ENCODE measurements around the gene SMPX. TPM values are rescaled to one million over a fixed set of nuclear protein-coding genes. Genes with fewer than 3 reads are reported as not detected.

SMPX gene
- total RNA-seq, 4 donors from 2014 or later, result 79.1 to 797 (median 200) TPM

DNA sequence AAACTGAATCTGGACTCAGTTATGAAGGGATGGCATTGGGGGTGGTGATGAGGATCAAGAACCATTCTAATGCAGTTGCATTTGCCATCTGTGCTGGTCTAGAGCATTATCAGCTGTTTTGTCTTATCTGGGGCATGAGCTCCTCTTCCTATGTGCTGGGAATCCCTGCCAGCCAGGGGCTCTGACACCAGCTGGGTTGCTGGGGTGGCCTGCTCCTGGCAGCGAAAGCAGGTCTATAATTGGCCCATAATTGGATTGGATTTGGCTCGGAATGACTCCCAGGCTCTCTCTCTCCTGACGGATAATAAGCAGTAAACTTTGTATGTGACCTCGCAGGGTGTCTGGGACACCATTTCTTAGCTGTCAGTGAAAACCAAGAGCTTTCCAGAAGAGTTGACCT is 34.1 kb downstream of the SMPX start:
- ATAC-seq, result no peak
- no peak overlapping the region for H3K4me3 ChIP-seq
- no peaks in the 10 kb centered on the region for H3K27me3 ChIP-seq
- in situ Hi-C loops (cut with MboI; ENCODE audit: low sequenced_read_pairs in 4 of 4) (no loop called here), intact Hi-C loops (cut with DNase I; ENCODE audit: low total_unique reads) (loop anchor here (2.0 kb wide), 1 partner anchor 1193 kb away; no protein-coding TSS in a partner anchor)
- H3K4me1 ChIP-seq, result peaks cover 0 to 3% of the 10 kb centered on the region in 2 donors
- H3K9me3 ChIP-seq, result no peaks in the 10 kb centered on the region
- no peak for TF ChIP-seq CTCF (IDR thresholded peaks at IDR 0.05 in 4 of 5, conservative IDR thresholded peaks at IDR 0.05 in 1 of 5)
- no peak for TF ChIP-seq POLR2A (IDR thresholded peaks at IDR 0.05)
- peak overlapping the region in 2 of 4 donors; percentile 34 to 74 for H3K27ac ChIP-seq
- H3K36me3 ChIP-seq, result no peaks in the 10 kb centered on the region
- DNase-seq, result no peak

GRCh38 chrX:21723084-21723483 is 34.8 kb downstream of the SMPX start:
- H3K4me1 ChIP-seq, result peaks cover 3% of the 10 kb centered on the region in 2 donors
- H3K4me3 ChIP-seq, result no peak overlapping the region
- H3K9me3 ChIP-seq, result no peaks in the 10 kb centered on the region
- in situ Hi-C loops (cut with MboI; ENCODE audit: low sequenced_read_pairs in 4 of 4), result no loop called here
- intact Hi-C loops (cut with DNase I; ENCODE audit: low total_unique reads), result no loop called here
- ATAC-seq, result no peak
- no peak overlapping the region for H3K27ac ChIP-seq
- no peaks in the 10 kb centered on the region for H3K27me3 ChIP-seq
- no peak for DNase-seq
- TF ChIP-seq POLR2A (IDR thresholded peaks at IDR 0.05) (no peak), CTCF (IDR thresholded peaks at IDR 0.05 in 4 of 5, conservative IDR thresholded peaks at IDR 0.05 in 1 of 5) (no peak)
- no peaks in the 10 kb centered on the region for H3K36me3 ChIP-seq

GRCh38 chrX:21721195-21721594 is 36.7 kb downstream of the SMPX start:
- H3K4me1 ChIP-seq, result peaks cover 3 to 6% of the 10 kb centered on the region in 2 donors
- no peak overlapping the region for H3K4me3 ChIP-seq
- peak overlapping the region in 2 of 4 donors; percentile 36 to 79 for H3K27ac ChIP-seq
- in situ Hi-C loops (cut with MboI; ENCODE audit: low sequenced_read_pairs in 4 of 4), result no loop called here
- H3K27me3 ChIP-seq, result no peaks in the 10 kb centered on the region
- TF ChIP-seq POLR2A (IDR thresholded peaks at IDR 0.05) (no peak), CTCF (IDR thresholded peaks at IDR 0.05 in 4 of 5, conservative IDR thresholded peaks at IDR 0.05 in 1 of 5) (no peak)
- intact Hi-C loops (cut with DNase I; ENCODE audit: low total_unique reads), result no loop called here
- ATAC-seq (no peak), DNase-seq (no peak)
- no peaks in the 10 kb centered on the region for H3K36me3 ChIP-seq
- H3K9me3 ChIP-seq, result no peaks in the 10 kb centered on the region

DNA sequence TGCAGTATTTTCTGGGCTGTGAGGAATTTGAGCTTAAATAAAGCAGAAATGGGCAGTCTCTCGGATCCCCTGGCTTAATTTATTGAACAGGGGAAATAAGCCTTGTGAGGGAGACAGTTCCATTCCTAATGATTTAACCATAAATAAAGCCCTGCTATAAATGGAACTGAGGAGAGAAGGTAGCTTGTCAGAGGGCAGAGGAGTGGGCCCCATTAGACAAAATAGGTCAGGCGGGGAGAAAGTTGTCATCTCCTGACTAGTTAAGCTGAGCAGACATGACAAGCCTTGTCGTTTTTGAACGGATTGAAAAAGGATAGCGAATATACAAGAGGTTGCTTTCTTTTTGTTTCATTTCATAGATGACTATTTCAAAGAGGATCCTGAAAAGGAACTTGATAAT is 39.3 kb downstream of the SMPX start:
- intact Hi-C loops (cut with DNase I; ENCODE audit: low total_unique reads), result no loop called here
- peak overlapping the region; percentile 18 to 79 (median 66) for H3K27ac ChIP-seq
- no peak overlapping the region for H3K4me3 ChIP-seq
- no peaks in the 10 kb centered on the region for H3K9me3 ChIP-seq
- in situ Hi-C loops (cut with MboI; ENCODE audit: low sequenced_read_pairs in 4 of 4), result no loop called here
- H3K4me1 ChIP-seq, result peaks cover 0 to 6% of the 10 kb centered on the region in 2 donors
- DNase-seq (no peak), ATAC-seq (no peak)
- H3K36me3 ChIP-seq, result no peaks in the 10 kb centered on the region
- no peak for TF ChIP-seq POLR2A (IDR thresholded peaks at IDR 0.05)
- no peak for TF ChIP-seq CTCF (IDR thresholded peaks at IDR 0.05 in 4 of 5, conservative IDR thresholded peaks at IDR 0.05 in 1 of 5)
- H3K27me3 ChIP-seq, result no peaks in the 10 kb centered on the region

GRCh38 chrX:21717802-21718201 is 40.1 kb downstream of the SMPX start:
- in situ Hi-C loops (cut with MboI; ENCODE audit: low sequenced_read_pairs in 4 of 4) (no loop called here), intact Hi-C loops (cut with DNase I; ENCODE audit: low total_unique reads) (no loop called here)
- Histone ChIP-seq H3K4me3 (no peak overlapping the region), H3K36me3 (no peaks in the 10 kb centered on the region), H3K27me3 (no peaks in the 10 kb centered on the region), H3K27ac (peak overlapping the region; percentile 18 to 79 (median 66)), H3K4me1 (peaks cover 0 to 6% of the 10 kb centered on the region in 2 donors), H3K9me3 (no peaks in the 10 kb centered on the region)
- TF ChIP-seq POLR2A (IDR thresholded peaks at IDR 0.05), result no peak
- no peak for TF ChIP-seq CTCF (IDR thresholded peaks at IDR 0.05 in 4 of 5, conservative IDR thresholded peaks at IDR 0.05 in 1 of 5)
- DNase-seq, result no peak
- no peak for ATAC-seq
